Dedifferentiated amniotic fluid mesenchymal stem cell (primary cell): ENCODE results near the gene DUOXA1.
A peak's percentile ranks its signal among the peaks of the same experiment; 100 is the strongest.

Experiments
- DNase-seq: peaks from one replicate; pipeline ENCODE4 v3.0.0-alpha.2; 2016; ENCODE audit errors: extremely low spot score

DUOXA1 gene

DNA sequence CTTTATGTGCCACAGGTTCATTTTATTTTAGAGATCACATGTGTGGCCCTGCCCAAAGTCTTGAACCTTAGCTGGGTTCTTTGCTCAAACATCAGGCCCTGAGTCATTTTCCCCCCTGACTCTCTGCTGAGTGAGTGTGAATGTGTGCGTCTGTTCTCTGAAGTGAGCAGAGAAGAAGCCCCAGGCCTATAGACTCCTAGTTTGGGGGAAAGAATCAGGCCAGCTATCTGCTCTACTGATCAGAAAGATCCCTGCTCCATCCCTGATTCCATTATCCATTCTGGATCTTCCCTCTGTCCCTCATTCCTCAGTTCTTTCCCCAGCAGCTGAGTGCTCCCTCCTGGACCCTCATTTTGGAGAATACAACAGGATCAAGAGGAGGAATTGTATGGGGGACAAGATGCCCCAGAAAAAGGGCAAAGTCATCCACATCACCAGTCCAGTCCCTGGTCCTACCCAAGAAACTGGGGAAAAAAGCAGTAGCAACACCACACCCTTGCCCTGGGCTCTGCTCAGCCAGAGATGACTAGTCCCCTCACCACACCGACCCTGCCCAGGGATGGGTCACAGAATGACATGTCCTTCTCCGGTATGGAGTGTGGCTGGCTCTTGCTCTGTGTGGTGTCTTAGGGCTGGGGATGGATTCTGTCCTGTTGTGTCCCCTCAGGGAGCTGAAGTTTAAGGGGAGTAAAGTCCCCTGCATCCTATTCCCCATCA, 3.3 kb upstream of the DUOXA1 start:
- no peak for DNase-seq

- DNase-seq, result no peak
Measured at GRCh38 chr15:45131510-45131909, 1.8 kb upstream of the DUOXA1 start.

DNA sequence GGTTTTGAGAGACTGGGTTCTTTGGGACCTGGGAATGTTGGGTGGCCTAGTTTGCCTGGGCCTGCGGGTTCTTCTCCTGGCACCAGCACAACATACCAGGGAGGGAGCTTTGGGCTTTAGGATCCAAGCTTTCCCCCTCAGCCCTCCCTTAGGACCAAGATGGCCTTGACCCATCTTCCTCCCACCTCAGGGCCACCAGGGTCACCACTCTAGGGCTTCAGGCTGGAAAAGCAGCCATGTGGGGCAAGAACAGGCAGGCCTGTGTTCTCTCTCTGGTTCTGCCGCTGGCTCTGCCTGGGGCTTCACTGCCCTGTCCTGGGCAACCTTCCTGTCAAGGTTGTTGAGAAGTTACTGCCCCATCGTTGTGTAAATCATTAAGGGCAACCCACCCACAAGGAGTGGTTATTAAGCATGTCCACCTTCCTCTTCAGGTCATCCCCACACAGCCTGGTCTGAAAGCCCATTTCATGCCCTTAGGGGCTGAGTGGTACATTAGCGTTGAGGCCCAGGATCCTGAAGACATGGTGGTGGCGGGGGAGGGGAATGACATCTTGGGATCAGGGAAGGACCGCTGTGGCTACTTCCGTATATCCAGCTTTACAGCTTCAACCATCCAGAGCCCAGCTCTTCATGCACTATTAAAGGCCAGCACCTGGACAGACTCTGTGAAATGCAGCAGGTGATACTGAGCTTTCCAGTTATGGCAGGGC, 767 bp upstream of the DUOXA1 start:
- no peak for DNase-seq

GRCh38 chr15:45128971-45129639, 574 bp downstream of the DUOXA1 start:
- no peak for DNase-seq

DNA sequence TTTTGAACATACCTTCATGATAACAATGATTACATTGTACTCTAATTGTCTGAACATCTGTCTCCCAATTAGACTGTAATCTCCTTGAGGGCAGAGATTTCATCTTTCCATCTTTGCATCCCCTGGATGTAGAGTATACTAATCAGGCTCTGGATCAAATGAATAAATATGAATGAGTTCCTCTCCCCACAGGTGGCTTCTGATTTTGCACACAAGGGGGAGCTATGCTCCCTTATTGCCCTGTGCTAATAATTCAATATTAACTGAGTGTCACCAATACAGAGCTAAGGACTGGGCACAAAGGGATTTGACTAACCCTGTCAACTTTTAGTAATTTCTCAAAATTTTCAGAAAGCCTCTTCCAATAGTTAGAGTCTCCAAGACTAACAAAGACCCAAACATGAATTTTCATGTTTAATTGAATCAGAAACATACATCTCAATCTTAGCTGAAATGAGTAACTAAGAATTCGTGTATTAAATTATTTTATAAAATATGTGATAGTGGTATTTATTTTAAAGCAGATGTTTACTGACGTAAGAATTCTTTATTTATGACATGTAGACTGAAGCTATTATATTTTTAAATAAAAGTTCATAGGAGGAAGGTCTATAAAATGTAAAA, 3.0 kb downstream of the DUOXA1 start:
- DNase-seq, result no peak

DNA sequence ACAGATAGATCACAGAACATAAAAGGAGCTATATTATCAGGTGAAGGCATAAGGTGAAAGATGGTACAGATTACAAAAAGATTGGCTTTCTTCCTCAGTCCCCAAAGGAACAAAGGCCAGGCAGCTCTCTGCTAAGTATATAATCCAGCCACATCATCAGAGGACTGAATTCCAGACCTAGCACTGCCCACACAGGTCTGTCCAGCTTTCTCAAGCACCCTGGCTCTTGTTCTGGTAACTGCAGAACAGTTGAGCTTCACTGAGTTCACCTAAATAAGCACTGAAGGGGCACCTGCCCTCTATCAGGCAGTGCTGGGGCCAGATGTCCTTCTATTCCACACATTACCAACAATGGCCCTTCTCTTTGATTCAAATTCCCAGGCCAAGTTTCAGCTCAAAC, 6.3 kb downstream of the DUOXA1 start:
- DNase-seq, result no peak

DNA sequence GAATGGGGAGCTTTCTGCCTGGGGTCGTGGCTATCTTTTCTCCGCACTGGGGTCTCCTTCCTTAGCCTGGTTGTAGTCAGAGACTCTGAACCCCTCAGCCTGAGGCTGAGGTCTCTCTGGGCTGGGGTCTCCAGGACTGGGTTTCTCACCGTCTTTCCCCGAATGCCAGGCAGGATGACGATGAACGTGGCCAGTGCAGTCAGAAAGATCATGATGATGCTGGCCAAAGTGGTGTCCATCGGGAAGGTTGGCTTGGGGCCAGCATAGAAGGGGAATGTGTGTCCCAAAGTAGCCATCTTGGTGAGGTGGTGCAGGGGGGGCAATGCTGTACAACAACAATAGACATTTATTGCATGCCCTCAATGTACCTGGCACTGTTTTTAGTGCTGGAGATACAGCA, 7.0 kb downstream of the DUOXA1 start:
- no peak for DNase-seq

DNA sequence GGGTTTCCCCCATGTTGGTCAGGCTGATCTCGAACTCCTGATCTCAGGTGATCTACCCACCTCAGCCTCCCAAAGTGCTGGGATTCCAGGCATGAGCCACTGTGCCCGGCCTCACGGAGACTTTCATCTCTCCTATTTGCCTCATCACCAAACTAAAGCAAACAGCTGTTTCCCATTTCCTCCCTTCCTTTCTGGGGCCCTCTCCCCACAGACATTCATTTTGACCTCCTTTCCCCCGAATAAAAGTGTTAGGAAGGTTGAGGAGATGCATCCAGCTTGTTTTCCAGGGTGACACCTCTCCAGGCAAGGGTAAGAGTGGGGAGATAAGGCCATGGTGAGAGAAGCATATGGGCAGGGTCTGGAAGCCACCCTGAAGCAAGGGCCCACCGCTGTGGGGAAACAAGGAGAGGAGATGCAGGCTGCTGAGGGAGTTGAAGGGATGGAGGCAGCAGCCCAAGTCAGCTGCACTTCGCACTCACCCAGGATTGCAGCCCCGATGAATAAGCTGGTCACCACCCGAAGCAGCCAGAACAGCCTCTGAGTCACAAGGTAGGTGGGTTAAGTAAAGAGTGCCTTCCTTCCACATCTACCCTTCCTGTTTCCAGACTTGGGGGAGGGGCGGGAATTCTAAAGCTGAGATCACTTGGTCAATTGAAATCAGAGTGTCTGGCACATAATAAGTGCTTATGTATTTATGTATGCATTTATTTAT, 7.8 kb downstream of the DUOXA1 start:
- peak; percentile 45 for DNase-seq

- no peak for DNase-seq
Measured at GRCh38 chr15:45121020-45121419, 8.7 kb downstream of the DUOXA1 start.

- DNase-seq, result no peak
Measured at GRCh38 chr15:45120081-45120972, 9.4 kb downstream of the DUOXA1 start.

DNA sequence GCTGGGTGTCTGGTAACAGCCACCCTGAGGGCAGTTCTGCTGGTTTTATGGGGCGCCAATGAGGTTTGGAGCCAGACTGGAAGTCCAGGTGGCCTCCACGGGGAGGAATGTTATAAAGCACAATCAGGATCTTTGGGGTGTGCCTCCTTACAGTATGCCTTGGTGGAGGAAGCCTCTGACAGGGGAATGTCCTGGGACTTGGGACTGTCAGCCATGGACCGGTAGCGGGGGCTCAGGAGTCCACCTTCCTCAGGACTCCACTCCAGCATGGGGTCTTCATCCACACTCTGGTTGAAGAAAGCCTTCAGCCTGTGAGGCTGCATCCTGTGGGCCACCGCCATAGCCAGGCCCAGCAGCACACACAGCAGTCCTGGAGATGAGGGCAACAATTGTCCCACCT, 10.7 kb downstream of the DUOXA1 start:
- DNase-seq, result no peak

DNA sequence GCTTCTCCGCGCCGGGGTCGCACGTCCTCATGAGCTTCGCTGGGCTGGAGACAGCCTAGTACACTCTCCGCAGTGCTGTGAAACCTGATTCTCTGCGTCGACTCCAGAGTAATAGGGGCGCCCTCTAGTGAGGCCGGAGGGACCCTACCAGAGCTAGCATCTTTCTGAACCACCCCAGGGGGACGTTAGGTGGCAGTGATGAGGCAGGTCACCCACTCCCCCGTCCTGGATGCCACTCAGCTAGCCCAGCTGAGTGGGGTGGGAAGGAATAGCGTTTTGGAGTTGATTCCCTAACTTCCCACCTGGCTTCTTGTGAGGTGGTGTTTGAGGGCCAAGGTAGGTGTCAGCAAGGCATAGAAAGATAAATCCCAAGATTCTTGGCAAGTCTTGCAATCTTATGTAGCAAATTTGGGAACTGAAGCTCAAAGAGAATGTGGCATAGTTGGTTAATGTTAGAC, 11.5 kb downstream of the DUOXA1 start:
- peak; percentile 92 for DNase-seq

- DNase-seq, result no peak
Measured at GRCh38 chr15:45117308-45118130, 12.2 kb downstream of the DUOXA1 start.

GRCh38 chr15:45116482-45117307, 13.0 kb downstream of the DUOXA1 start:
- no peak for DNase-seq

GRCh38 chr15:45116006-45116481, 13.6 kb downstream of the DUOXA1 start:
- DNase-seq, result no peak

DNA sequence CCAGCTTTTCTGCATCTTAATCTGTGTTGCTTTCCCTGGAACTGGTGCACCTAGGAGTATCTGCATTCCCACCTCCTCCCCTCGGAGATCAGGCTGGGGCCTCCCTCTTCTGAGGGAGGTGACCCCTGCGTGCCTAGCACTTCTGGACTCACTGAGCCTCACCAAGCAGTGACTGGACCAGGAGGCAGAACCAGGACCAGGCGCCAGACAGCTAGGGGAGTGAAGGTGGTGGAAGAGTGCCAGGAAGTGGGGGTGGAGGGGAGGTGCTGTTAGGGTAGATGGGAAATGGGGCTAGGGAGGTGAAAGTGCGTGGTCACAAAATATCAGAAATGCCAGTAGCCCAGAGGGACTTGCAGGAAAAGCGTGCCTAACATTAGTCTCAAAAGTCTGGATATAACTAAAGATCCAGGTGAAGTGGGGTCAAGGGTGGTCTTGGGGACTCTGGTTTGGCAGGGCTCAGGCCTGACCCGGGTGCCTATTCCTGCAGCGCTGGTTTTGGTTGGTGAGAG, 14.3 kb downstream of the DUOXA1 start:
- no peak for DNase-seq

- DNase-seq, result no peak
Measured at GRCh38 chr15:45114751-45115085, 15.0 kb downstream of the DUOXA1 start.

- DNase-seq, result no peak
Measured at GRCh38 chr15:45114076-45114750, 15.5 kb downstream of the DUOXA1 start, which contains the start of the genes DUOX2 and DUOXA2. Gene DUOX2, minus strand, starts transcription at chr15:45114172. Its CDS starts 761 bp downstream, at chr15:45113411. Gene DUOXA2, plus strand, starts transcription at chr15:45114326. Its CDS starts 280 bp downstream, at chr15:45114606.
